BLaER1 (cell line): ENCODE measurements around the gene SLC12A1.

Source experiments
- H3K27ac ChIP-seq: shearing (Covaris generic); formaldehyde crosslinking; 2 replicates; pipeline ENCODE4 v1.8.1; 2022
- H3K27me3 ChIP-seq: shearing (Covaris generic); formaldehyde crosslinking; 2 replicates; pipeline ENCODE4 v1.8.1; 2022
- H3K36me3 ChIP-seq: shearing (Covaris generic); formaldehyde crosslinking; 2 replicates; pipeline ENCODE4 v1.8.1; 2022
- H3K4me1 ChIP-seq: shearing (Covaris generic); formaldehyde crosslinking; 2 replicates; pipeline ENCODE4 v1.8.1; 2022
- H3K4me2 ChIP-seq: shearing (Covaris generic); formaldehyde crosslinking; 2 replicates; pipeline ENCODE4 v1.8.1; 2022
- H3K4me3 ChIP-seq: shearing (Covaris generic); formaldehyde crosslinking; 2 replicates; pipeline ENCODE4 v1.8.1; 2022
- H3K9ac ChIP-seq: shearing (Covaris generic); formaldehyde crosslinking; 2 replicates; pipeline ENCODE4 v1.8.1; 2022
- H3K9me3 ChIP-seq: shearing (Covaris generic); formaldehyde crosslinking; 2 replicates; pipeline ENCODE4 v1.8.1; 2022
- H4K20me1 ChIP-seq: shearing (Covaris generic); formaldehyde crosslinking; 2 replicates; pipeline ENCODE4 v1.8.1; 2022
- Cebpa-rat ChIP-seq: shearing (Covaris generic); IDR thresholded peaks from 2 replicates; pipeline ENCODE4 v1.8.1; 2022

Gene SLC12A1

DNA sequence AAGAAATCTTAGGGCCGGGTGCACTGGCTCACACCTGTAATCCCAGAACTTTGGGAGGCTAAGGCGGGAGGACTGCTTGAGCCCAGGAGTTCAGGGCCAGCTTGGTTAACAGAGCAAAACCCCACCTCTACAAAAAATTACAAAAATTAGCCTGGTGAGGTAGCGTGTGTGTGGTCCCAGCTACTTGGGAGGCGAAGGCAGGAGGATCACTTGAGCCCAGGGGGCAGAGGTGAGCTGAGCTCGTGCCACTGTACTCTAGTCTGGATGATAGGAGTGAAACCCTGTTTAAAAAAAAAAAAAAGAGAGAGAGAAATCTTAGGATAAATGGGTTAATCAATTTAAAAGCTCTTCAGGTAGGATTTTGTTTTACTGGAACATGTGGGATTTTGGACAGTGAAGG lies 93.9 kb downstream of the SLC12A1 start:
- TF ChIP-seq Cebpa-rat, result no peak
- H3K4me2 ChIP-seq, result no peak overlapping the region
- H3K36me3 ChIP-seq, result no peaks in the 10 kb centered on the region
- no peaks in the 10 kb centered on the region for H3K27me3 ChIP-seq
- H3K4me1 ChIP-seq, result no peaks in the 10 kb centered on the region
- no peak overlapping the region for H3K4me3 ChIP-seq
- no peak overlapping the region for H3K27ac ChIP-seq
- no peaks in the 10 kb centered on the region for H3K9me3 ChIP-seq
- no peak overlapping the region for H3K9ac ChIP-seq
- H4K20me1 ChIP-seq, result no peaks in the 10 kb centered on the region

DNA sequence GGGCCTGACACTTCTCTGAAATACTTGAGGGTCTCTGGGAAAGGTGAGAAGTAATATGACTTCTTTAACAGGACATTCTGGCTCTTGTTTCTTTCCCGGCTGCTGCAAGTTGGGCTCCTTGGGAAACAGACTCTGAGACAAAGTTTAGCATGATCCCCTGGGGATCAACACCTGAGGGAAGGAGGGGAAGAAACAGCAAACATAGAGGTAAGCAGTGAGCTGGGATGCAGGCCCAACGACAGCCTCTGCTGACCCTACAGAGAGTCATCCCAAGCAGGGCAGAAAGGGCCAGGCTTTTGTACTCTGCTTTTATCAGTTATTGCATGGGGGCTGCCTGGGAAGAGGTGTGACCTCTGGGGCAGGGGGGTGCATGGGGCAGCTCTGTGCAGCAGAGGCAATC lies 98.3 kb downstream of the SLC12A1 start:
- Histone ChIP-seq H3K9ac (no peak overlapping the region), H3K36me3 (no peaks in the 10 kb centered on the region), H3K27ac (no peak overlapping the region), H3K4me1 (no peaks in the 10 kb centered on the region), H3K9me3 (no peaks in the 10 kb centered on the region), H3K4me2 (no peak overlapping the region), H3K27me3 (no peaks in the 10 kb centered on the region), H4K20me1 (no peaks in the 10 kb centered on the region), H3K4me3 (no peak overlapping the region)
- TF ChIP-seq Cebpa-rat, result no peak

DNA sequence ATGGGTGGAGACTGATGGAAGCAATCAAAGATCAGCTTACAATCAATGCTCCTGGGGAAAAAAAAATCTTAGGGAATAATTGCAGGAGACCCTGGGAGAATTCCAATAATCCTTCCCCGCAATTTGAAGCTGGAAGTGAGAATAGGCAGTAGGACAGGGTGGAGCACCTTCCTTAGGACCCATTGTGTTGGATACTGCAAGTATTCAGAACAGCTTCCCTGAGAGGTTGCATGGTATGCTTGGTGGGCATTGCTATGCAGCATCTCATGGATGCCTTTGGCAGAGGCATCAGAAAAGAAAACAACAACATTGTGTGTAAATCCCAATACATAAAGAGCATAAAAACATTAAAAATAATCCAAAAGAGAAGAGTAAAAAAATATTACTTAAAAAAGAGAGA lies 100.5 kb downstream of the SLC12A1 start:
- Histone ChIP-seq H3K36me3 (no peaks in the 10 kb centered on the region), H3K27ac (no peak overlapping the region), H3K4me2 (no peak overlapping the region), H3K4me1 (no peaks in the 10 kb centered on the region), H3K27me3 (no peaks in the 10 kb centered on the region), H3K4me3 (no peak overlapping the region), H3K9me3 (no peaks in the 10 kb centered on the region), H3K9ac (no peak overlapping the region), H4K20me1 (no peaks in the 10 kb centered on the region)
- no peak for TF ChIP-seq Cebpa-rat

DNA sequence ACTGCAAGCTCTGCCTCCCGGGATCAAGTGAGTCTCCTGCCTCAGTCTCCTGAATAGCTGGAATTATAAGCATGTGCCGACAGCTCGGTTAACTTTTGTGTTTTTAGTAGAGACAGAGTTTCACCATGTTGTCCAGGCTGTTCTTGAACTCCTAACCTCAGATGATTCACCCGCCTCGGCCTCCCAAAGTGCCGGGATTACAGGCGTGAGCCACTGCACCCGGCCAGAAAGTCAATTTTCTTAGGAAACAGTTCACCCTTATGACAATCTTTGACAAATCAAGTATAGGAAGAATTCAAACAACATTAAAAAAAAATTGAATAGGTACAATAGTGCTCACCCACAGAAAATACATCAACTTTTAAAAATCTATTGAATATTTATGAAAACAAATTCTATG lies 101.5 kb downstream of the SLC12A1 start:
- H3K4me1 ChIP-seq, result no peaks in the 10 kb centered on the region
- no peaks in the 10 kb centered on the region for H3K36me3 ChIP-seq
- no peak overlapping the region for H3K9ac ChIP-seq
- no peaks in the 10 kb centered on the region for H3K9me3 ChIP-seq
- TF ChIP-seq Cebpa-rat, result no peak
- no peak overlapping the region for H3K4me3 ChIP-seq
- no peaks in the 10 kb centered on the region for H3K27me3 ChIP-seq
- H3K27ac ChIP-seq, result no peak overlapping the region
- no peak overlapping the region for H3K4me2 ChIP-seq
- H4K20me1 ChIP-seq, result no peaks in the 10 kb centered on the region

DNA sequence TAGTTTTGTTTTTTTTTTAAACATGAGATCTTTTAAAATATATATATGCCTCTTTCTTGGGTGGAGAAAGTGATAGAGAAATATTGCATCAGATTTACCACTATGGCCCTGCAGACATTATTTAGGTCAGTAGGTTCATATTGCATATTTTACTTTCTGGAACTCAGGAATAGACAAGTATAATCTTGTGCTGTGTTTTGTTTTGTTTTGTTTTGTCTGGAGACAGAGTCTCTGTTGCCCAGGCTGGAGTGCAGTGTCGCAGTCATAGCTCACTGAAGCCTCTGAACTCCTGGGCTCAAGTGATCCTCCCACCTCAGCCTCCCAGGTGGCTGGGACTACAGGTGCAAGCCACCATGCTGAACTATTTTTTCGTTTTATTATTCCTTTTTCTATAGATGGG lies 103.6 kb downstream of the SLC12A1 start:
- no peak overlapping the region for H3K27ac ChIP-seq
- H3K4me2 ChIP-seq, result no peak overlapping the region
- no peaks in the 10 kb centered on the region for H3K36me3 ChIP-seq
- no peaks in the 10 kb centered on the region for H3K27me3 ChIP-seq
- H3K4me3 ChIP-seq, result no peak overlapping the region
- peaks cover 1% of the 10 kb centered on the region for H3K4me1 ChIP-seq
- H4K20me1 ChIP-seq, result no peaks in the 10 kb centered on the region
- TF ChIP-seq Cebpa-rat, result no peak
- no peaks in the 10 kb centered on the region for H3K9me3 ChIP-seq
- H3K9ac ChIP-seq, result no peak overlapping the region

DNA sequence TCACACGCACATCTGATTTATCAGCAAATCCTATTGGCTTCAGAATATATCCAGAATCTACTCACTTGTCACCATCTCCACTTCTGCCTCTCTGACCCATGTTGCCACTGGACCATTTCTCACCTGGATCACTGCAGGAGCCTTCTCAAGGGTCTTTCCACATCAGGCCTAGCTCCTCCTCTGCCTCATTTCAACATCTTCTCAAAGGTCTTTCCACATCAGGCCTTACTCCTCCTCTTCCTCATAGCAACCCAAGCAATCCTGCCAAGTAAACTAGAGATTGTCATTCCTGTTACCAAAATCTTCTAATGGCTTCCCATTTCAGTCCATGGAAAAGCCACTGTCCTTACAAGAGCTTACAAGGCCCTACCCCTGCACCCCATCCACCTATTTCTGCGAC lies 107.1 kb downstream of the SLC12A1 start:
- no peak overlapping the region for H3K4me3 ChIP-seq
- H3K27ac ChIP-seq, result no peak overlapping the region
- no peak overlapping the region for H3K4me2 ChIP-seq
- H3K4me1 ChIP-seq, result peaks cover 13% of the 10 kb centered on the region
- H4K20me1 ChIP-seq, result no peaks in the 10 kb centered on the region
- H3K27me3 ChIP-seq, result no peaks in the 10 kb centered on the region
- no peak for TF ChIP-seq Cebpa-rat
- H3K9ac ChIP-seq, result no peak overlapping the region
- H3K9me3 ChIP-seq, result no peaks in the 10 kb centered on the region
- no peaks in the 10 kb centered on the region for H3K36me3 ChIP-seq

DNA sequence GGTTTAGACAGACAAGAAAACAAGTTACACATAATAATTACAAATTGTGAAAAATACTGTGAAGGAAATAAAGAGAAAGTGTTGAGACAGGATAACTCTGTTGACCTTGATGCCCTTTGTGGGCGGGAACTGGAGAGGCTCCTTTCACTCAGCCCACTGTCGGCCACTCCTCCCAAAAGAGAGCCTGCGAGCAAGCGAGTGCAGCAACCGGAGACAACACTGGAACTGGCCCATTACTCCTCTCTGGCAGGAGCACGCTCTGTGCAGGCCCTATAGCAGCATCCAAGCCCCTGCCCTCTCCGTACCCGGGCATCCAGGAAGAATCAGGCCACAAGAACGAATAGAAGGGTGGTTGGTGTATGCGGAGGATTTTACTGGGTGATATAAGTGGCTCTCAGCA lies 108.9 kb downstream of the SLC12A1 start:
- Histone ChIP-seq H3K27me3 (no peaks in the 10 kb centered on the region), H3K9ac (no peak overlapping the region), H3K27ac (no peak overlapping the region), H3K4me3 (no peak overlapping the region), H3K4me1 (peaks cover 13% of the 10 kb centered on the region), H4K20me1 (no peaks in the 10 kb centered on the region), H3K9me3 (no peaks in the 10 kb centered on the region), H3K36me3 (no peaks in the 10 kb centered on the region), H3K4me2 (peak overlapping the region; percentile 44)
- no peak for TF ChIP-seq Cebpa-rat

DNA sequence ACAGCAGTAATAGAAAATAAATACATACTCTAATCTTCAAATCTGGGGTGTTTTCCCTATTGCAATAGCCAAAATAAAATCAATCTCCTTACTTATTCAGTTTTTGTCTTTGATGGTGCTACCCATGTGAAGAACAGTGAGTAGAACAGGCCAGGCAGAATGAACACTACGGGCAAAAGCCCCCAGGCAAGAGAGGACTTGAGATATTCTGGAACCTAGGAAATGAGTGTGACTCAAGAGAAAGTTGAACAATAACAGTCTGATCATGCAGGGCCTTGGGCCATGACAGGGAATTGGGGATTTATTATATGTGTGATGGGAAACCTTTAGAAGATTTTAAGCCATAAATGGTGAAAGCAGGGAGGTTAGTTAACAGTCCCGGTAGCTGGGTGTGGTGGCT lies 111.1 kb downstream of the SLC12A1 start:
- Histone ChIP-seq H3K4me3 (no peak overlapping the region), H3K4me1 (peaks cover 13% of the 10 kb centered on the region), H3K9me3 (no peaks in the 10 kb centered on the region), H3K27ac (no peak overlapping the region), H4K20me1 (no peaks in the 10 kb centered on the region), H3K4me2 (no peak overlapping the region), H3K36me3 (no peaks in the 10 kb centered on the region), H3K9ac (no peak overlapping the region), H3K27me3 (no peaks in the 10 kb centered on the region)
- no peak for TF ChIP-seq Cebpa-rat

DNA sequence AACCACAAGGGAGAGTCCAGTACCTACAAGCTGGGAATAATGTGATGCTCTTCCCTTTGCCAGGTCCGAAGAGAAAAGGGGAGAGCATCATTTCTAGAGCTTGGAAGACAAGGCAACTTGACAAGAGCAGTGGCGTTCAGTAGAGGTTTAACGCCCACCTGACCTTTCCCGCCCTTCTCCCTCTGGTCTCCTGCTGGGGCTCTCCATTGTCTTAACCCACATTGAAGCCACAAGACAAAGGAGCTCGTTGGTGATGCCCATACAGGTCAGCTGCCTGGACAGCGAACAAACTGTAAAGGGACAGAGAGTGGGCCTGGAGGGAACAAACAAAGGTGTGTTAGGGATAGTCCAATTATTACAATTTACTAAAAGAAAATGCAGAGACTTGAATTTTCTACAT lies 112.0 kb downstream of the SLC12A1 start:
- no peaks in the 10 kb centered on the region for H3K36me3 ChIP-seq
- no peaks in the 10 kb centered on the region for H4K20me1 ChIP-seq
- H3K9ac ChIP-seq, result no peak overlapping the region
- no peak overlapping the region for H3K4me2 ChIP-seq
- H3K4me3 ChIP-seq, result no peak overlapping the region
- H3K27ac ChIP-seq, result no peak overlapping the region
- H3K9me3 ChIP-seq, result no peaks in the 10 kb centered on the region
- no peak for TF ChIP-seq Cebpa-rat
- peaks cover 13% of the 10 kb centered on the region for H3K4me1 ChIP-seq
- no peaks in the 10 kb centered on the region for H3K27me3 ChIP-seq

DNA sequence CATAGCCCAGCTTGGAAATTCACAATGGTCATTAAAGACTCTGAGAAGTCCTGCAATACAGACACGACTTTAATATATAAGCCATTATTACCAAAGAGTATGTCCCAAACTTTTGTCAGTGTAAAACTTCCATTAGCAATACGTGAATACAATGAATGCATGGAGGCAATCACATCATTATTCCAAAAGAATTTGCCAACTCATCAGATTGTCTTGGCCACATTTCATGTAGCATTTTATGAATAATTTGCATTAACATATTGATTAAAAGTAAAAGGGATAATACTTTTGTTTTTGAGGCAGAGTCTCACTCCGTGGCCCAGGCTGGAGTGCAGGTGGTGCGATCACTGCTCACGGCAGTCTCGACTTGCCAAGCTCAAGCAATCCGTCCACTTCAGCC lies 117.2 kb downstream of the SLC12A1 start:
- TF ChIP-seq Cebpa-rat, result no peak
- Histone ChIP-seq H3K9ac (no peak overlapping the region), H3K9me3 (no peaks in the 10 kb centered on the region), H3K4me2 (no peak overlapping the region), H3K36me3 (peaks cover 7% of the 10 kb centered on the region), H3K4me3 (no peak overlapping the region), H4K20me1 (no peaks in the 10 kb centered on the region), H3K27me3 (no peaks in the 10 kb centered on the region), H3K4me1 (no peaks in the 10 kb centered on the region), H3K27ac (no peak overlapping the region)

DNA sequence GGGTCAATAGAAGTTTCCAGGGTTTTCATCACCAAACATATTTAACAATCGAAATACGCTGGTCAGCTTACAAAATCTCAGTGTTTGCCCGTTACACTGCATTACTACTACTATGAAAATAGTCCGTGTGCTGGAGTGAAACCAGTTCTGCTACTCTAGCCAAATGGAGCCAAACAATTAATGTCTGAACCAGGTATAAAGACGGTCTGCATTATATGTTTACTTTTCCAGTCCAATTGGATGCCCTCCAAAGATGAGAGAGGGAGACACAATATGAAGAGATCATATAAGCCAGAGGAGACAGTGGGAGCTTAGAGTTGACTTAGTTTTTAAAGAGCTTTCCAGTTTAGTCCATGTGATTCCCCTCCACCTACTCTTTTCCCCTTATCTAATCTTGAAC lies 118.8 kb downstream of the SLC12A1 start:
- Histone ChIP-seq H3K4me1 (peaks cover 6% of the 10 kb centered on the region), H3K9ac (no peak overlapping the region), H3K27ac (no peak overlapping the region), H3K36me3 (peaks cover 10% of the 10 kb centered on the region), H3K4me2 (no peak overlapping the region), H3K9me3 (no peaks in the 10 kb centered on the region), H3K4me3 (no peak overlapping the region), H4K20me1 (no peaks in the 10 kb centered on the region), H3K27me3 (no peaks in the 10 kb centered on the region)
- TF ChIP-seq Cebpa-rat, result no peak
